WI38 (cell line): ENCODE results near the gene SLC26A4.

Source experiments
- H3K4me3 ChIP-seq: 2 replicates; pipeline ENCODE4 v1.5.1; 2011; ENCODE audit warnings: low read depth, mild to moderate bottlenecking, control low read depth, low read length
- CTCF ChIP-seq: IDR thresholded peaks from 2 replicates; pipeline ENCODE4 v1.5.1; 2012; ENCODE audit warnings: low read depth, mild to moderate bottlenecking, control low read depth, low read length

The SLC26A4 gene

GRCh38 chr7:107721286-107721685 is 60.7 kb downstream of the SLC26A4 start:
- no peak for TF ChIP-seq CTCF
- no peak overlapping the region for H3K4me3 ChIP-seq

- TF ChIP-seq CTCF, result no peak
- H3K4me3 ChIP-seq, result no peak overlapping the region
These were observed 62.6 kb downstream of the SLC26A4 start for GRCh38 chr7:107723255-107723654.

- TF ChIP-seq CTCF, result peak; percentile 40; the same call in 1 of the 2 replicates
- no peak overlapping the region for H3K4me3 ChIP-seq
These were observed 64.6 kb downstream of the SLC26A4 start for GRCh38 chr7:107725138-107725740.

- no peak for TF ChIP-seq CTCF
- no peak overlapping the region for H3K4me3 ChIP-seq
These were observed 65.9 kb downstream of the SLC26A4 start for GRCh38 chr7:107726356-107727130.

GRCh38 chr7:107728276-107728675 is 67.6 kb downstream of the SLC26A4 start:
- no peak for TF ChIP-seq CTCF
- no peak overlapping the region for H3K4me3 ChIP-seq

GRCh38 chr7:107742678-107743566 is 82.3 kb downstream of the SLC26A4 start:
- TF ChIP-seq CTCF, result no peak
- peak overlapping the region; percentile 93 for H3K4me3 ChIP-seq
